ENCODE data around the gene POLR1D.

DNA sequence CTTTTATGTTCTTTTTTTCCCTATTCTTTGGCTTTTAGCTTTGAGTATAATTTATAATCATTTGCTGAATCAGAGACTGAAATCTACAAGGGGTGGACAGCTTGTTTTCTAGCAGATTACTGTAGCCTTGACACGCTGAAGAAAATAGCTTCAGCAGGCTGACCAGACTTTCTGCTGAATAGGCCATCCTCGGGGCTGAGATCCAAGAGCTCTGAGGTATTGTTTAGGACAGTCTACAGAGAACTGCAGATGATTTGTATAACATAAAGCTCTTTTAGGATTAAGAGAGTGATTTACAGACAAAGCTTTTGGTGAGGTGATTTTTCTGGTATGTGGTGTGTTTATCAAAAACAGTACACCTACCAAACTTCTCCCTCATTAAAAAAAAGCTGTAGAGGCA is 16.8 kb downstream of the POLR1D start:
- TF ChIP-seq EZH2 (IDR thresholded peaks at IDR 0.05; ENCODE audit: low read depth, unreplicated experiment): no peak
- TF ChIP-seq, protein P1, sequence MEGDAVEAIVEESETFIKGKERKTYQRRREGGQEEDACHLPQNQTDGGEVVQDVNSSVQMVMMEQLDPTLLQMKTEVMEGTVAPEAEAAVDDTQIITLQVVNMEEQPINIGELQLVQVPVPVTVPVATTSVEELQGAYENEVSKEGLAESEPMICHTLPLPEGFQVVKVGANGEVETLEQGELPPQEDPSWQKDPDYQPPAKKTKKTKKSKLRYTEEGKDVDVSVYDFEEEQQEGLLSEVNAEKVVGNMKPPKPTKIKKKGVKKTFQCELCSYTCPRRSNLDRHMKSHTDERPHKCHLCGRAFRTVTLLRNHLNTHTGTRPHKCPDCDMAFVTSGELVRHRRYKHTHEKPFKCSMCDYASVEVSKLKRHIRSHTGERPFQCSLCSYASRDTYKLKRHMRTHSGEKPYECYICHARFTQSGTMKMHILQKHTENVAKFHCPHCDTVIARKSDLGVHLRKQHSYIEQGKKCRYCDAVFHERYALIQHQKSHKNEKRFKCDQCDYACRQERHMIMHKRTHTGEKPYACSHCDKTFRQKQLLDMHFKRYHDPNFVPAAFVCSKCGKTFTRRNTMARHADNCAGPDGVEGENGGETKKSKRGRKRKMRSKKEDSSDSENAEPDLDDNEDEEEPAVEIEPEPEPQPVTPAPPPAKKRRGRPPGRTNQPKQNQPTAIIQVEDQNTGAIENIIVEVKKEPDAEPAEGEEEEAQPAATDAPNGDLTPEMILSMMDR (conservative IDR thresholded peaks at IDR 0.05; ENCODE audit: low read depth in 2 of 2): no peak
- no peak for TF ChIP-seq NANOG (IDR thresholded peaks at IDR 0.05; ENCODE audit: borderline replicate concordance)
- TF ChIP-seq CREB1 (CRISPR knock-in tag; IDR thresholded peaks at IDR 0.05; ENCODE audit: low read depth): no peak
- no peak for TF ChIP-seq POLR2AphosphoS5 (IDR thresholded peaks at IDR 0.05; ENCODE audit: low read depth)
- no peak for TF ChIP-seq JUNB (IDR thresholded peaks at IDR 0.05; ENCODE audit: unreplicated experiment)
- TF ChIP-seq EZH2phosphoT487 (IDR thresholded peaks at IDR 0.05; ENCODE audit: unreplicated experiment): no peak
- TF ChIP-seq, protein P2, sequence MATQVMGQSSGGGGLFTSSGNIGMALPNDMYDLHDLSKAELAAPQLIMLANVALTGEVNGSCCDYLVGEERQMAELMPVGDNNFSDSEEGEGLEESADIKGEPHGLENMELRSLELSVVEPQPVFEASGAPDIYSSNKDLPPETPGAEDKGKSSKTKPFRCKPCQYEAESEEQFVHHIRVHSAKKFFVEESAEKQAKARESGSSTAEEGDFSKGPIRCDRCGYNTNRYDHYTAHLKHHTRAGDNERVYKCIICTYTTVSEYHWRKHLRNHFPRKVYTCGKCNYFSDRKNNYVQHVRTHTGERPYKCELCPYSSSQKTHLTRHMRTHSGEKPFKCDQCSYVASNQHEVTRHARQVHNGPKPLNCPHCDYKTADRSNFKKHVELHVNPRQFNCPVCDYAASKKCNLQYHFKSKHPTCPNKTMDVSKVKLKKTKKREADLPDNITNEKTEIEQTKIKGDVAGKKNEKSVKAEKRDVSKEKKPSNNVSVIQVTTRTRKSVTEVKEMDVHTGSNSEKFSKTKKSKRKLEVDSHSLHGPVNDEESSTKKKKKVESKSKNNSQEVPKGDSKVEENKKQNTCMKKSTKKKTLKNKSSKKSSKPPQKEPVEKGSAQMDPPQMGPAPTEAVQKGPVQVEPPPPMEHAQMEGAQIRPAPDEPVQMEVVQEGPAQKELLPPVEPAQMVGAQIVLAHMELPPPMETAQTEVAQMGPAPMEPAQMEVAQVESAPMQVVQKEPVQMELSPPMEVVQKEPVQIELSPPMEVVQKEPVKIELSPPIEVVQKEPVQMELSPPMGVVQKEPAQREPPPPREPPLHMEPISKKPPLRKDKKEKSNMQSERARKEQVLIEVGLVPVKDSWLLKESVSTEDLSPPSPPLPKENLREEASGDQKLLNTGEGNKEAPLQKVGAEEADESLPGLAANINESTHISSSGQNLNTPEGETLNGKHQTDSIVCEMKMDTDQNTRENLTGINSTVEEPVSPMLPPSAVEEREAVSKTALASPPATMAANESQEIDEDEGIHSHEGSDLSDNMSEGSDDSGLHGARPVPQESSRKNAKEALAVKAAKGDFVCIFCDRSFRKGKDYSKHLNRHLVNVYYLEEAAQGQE (IDR thresholded peaks at IDR 0.05; ENCODE audit: unreplicated experiment): no peak
- TF ChIP-seq, protein P3, sequence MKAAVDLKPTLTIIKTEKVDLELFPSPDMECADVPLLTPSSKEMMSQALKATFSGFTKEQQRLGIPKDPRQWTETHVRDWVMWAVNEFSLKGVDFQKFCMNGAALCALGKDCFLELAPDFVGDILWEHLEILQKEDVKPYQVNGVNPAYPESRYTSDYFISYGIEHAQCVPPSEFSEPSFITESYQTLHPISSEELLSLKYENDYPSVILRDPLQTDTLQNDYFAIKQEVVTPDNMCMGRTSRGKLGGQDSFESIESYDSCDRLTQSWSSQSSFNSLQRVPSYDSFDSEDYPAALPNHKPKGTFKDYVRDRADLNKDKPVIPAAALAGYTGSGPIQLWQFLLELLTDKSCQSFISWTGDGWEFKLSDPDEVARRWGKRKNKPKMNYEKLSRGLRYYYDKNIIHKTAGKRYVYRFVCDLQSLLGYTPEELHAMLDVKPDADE (IDR thresholded peaks at IDR 0.05): no peak
- no peak for TF ChIP-seq STAT1 (IDR thresholded peaks at IDR 0.05; ENCODE audit: unreplicated experiment)
- no peak for TF ChIP-seq ZNF114 (CRISPR knock-in tag; IDR thresholded peaks at IDR 0.05)

All from GM23338 (cell line).